ENCODE measurements around the gene E2F4. TPM values are rescaled to one million over a fixed set of nuclear protein-coding genes. Genes with fewer than 3 reads are reported as not detected.

The E2F4 gene
- total and polyA plus RNA-seq, 2 of the 13 experiments (the other 11 are each of a cell fraction or from before 2014, with no cell fraction given), result 84.8 to 91.2 TPM

- TF ChIP-seq ZNF574 (CRISPR knock-in tag; IDR thresholded peaks at IDR 0.05) (peak; percentile 98), ZNF607 (CRISPR knock-in tag; IDR thresholded peaks at IDR 0.05; ENCODE audit: borderline replicate concordance) (peak; percentile 92), TAF1 (CRISPR knock-in tag; IDR thresholded peaks at IDR 0.05) (peak; percentile 85), ZNF557 (CRISPR knock-in tag; IDR thresholded peaks at IDR 0.05) (0 out of 2 replicates have a peak, but pooled peaks have one; percentile 73), PHF5A (CRISPR knock-in tag; IDR thresholded peaks at IDR 0.05; ENCODE audit: low read depth, unreplicated experiment) (peak; percentile 94), SNAPC2 (CRISPR knock-in tag; IDR thresholded peaks at IDR 0.05) (peak; percentile 45; the same call in 1 of the 2 replicates), ATF4 (CRISPR knock-in tag; IDR thresholded peaks at IDR 0.05) (peak in 1 of 2 experiments; percentile 75; a peak in 1 of 4 replicates), ZNF879 (CRISPR knock-in tag; IDR thresholded peaks at IDR 0.05) (no peak), ZNF572 (CRISPR knock-in tag; IDR thresholded peaks at IDR 0.05) (peak; percentile 93), ZNF543 (CRISPR knock-in tag; IDR thresholded peaks at IDR 0.05) (peak; percentile 59; the same call in 1 of the 2 replicates), ZNF430 (CRISPR knock-in tag; IDR thresholded peaks at IDR 0.05) (peak; percentile 95), ZNF781 (CRISPR knock-in tag; IDR thresholded peaks at IDR 0.05; ENCODE audit: borderline replicate concordance, not compliant biosample characterization) (peak; percentile 38), RFX5 (IDR thresholded peaks at IDR 0.05; ENCODE audit: low read depth, low read length) (no peak), KDM6A (CRISPR knock-in tag; IDR thresholded peaks at IDR 0.05; ENCODE audit: low read depth) (peak; percentile 2; the same call in 1 of the 2 replicates), MTA3 (CRISPR knock-in tag; IDR thresholded peaks at IDR 0.05) (no peak), SOX13 (IDR thresholded peaks at IDR 0.05) (no peak), SOX13 (CRISPR knock-in tag; conservative IDR thresholded peaks at IDR 0.05 in 1 of 2, IDR thresholded peaks at IDR 0.05 in 1 of 2) (peak; percentile 64 to 83; a peak in 2 of 4 replicates), TOE1 (CRISPR knock-in tag; IDR thresholded peaks at IDR 0.05) (peak; percentile 71; the same call in 1 of the 2 replicates), ISX (CRISPR knock-in tag; conservative IDR thresholded peaks at IDR 0.05) (no peak), HDAC6 (IDR thresholded peaks at IDR 0.05; ENCODE audit: low read depth, low read length) (no peak), ZNF616 (CRISPR knock-in tag; IDR thresholded peaks at IDR 0.05; ENCODE audit: low read depth) (peak; percentile 95), ATF1 (CRISPR knock-in tag; IDR thresholded peaks at IDR 0.05) (peak; percentile 100), SRSF9 (IDR thresholded peaks at IDR 0.05; ENCODE audit: borderline replicate concordance, insufficient read depth, low read depth, low read length, poor library complexity, severe bottlenecking) (no peak), ZNF337 (CRISPR knock-in tag; IDR thresholded peaks at IDR 0.05; ENCODE audit: borderline replicate concordance, low read depth) (no peak), THAP7 (CRISPR knock-in tag; IDR thresholded peaks at IDR 0.05) (no peak), ZNF33B (CRISPR knock-in tag; IDR thresholded peaks at IDR 0.05) (no peak; the same call in none of the 2 replicates), SP1 (IDR thresholded peaks at IDR 0.05) (no peak), SP1 (CRISPR knock-in tag; IDR thresholded peaks at IDR 0.05) (peak; percentile 100)
These were observed 35.0 kb downstream of the E2F4 start, which contains the start of gene TMEM208 (continued) for GRCh38 chr16:67226804-67227566.
